Gastroesophageal sphincter (tissue), 3 donors: ENCODE measurements around the gene ARMC8.

Experiments used
- EP300 ChIP-seq: sonication (generic); formaldehyde crosslinking; IDR thresholded peaks from one replicate; pipeline ENCODE4 v1.6.1; 2017; ENCODE audit warnings: antibody characterized with exemption, mild to moderate bottlenecking
- POLR2A ChIP-seq, 2 donors: fragments of 450-650 bp; IDR thresholded peaks; one replicate each; pipeline ENCODE4 v1.6.1; 2017; ENCODE audit warnings: antibody characterized with exemption in 2 of 2, mild to moderate bottlenecking in 2 of 2, moderate library complexity in 1 of 2
- TF ChIP-seq, protein P1 (sequence below), 4 experiments: fragments of 200-600 bp in 2 of 4; fragments of 450-650 bp in 2 of 4; sonication (generic) in 1 of 4; IDR thresholded peaks; one replicate each; pipeline ENCODE4 v1.5.1; 2017 to 2019; ENCODE audit warnings: antibody characterized with exemption in 4 of 4, mild to moderate bottlenecking in 2 of 4, moderate library complexity in 2 of 4

DNA sequence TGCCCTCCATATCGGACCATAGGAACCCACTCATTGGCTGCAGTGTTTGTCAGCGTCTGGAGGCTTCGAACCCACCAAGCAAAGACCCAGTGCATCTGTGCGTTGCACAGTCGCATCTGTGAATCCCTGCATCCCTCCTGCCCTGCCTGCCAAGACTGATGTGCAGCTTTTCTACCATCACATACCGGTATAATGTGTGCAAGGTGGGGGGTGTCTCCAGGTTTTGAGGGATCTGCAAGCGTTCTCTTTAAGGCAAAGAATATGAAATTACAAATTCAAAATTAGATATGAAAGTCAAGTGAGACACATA, 142.8 kb downstream of the ARMC8 start:
- TF ChIP-seq, protein P1, sequence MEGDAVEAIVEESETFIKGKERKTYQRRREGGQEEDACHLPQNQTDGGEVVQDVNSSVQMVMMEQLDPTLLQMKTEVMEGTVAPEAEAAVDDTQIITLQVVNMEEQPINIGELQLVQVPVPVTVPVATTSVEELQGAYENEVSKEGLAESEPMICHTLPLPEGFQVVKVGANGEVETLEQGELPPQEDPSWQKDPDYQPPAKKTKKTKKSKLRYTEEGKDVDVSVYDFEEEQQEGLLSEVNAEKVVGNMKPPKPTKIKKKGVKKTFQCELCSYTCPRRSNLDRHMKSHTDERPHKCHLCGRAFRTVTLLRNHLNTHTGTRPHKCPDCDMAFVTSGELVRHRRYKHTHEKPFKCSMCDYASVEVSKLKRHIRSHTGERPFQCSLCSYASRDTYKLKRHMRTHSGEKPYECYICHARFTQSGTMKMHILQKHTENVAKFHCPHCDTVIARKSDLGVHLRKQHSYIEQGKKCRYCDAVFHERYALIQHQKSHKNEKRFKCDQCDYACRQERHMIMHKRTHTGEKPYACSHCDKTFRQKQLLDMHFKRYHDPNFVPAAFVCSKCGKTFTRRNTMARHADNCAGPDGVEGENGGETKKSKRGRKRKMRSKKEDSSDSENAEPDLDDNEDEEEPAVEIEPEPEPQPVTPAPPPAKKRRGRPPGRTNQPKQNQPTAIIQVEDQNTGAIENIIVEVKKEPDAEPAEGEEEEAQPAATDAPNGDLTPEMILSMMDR (IDR thresholded peaks at IDR 0.05) = no peak
- TF ChIP-seq POLR2A (IDR thresholded peaks at IDR 0.05) (no peak), EP300 (no peak)
